GM18870 (cell line): ENCODE data around the gene KCNJ18.
"Not testable (repeated sequence)": the region's sequence is repeated elsewhere in the genome, so short reads cannot be mapped to it uniquely, and the experiment has no call there.

Experiments
- ATAC-seq: cut with Tn5 transposase; IDR thresholded peaks from one replicate; pipeline ENCODE4 v1.9.1; 2021; ENCODE audit warnings: moderate library complexity; ENCODE audit not compliant: unreplicated experiment

Gene KCNJ18

DNA sequence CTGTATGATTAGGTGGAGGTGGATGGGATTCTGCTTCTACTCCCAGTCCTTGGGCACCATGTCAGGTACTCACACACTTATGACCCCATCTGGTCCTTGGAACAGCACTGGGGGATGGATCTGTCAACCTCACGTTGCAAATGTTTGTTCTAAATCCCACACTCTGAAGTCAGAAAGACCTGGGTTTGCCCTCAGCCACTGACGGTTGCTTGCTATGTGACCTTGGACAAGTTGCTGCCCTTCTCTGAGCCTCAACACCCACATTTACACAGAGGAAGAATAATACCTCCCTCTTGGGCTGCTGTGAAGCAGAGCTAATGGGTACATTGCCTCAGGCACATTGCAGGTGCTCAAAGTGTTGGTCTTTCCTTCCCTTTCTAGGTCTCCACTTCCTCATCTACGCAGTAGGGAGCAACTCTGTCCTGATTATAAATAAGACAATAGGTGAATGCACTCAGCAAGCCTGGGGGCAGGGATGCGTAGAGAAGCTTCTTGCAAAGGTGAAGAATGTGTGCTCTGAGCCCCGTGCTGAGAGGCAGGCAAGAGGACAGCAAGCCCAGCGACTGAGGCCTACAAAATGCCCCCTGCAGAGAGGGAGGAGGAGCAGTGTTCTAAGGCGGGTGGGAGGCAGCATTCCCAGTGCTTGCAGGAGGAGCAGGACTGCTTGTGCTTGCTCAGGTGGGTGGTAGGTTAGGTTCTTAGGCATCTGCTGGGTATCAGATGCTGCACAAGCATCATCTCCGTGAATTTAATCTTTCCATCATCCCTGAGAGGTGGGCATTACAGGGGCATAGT, 21.8 kb upstream of the KCNJ18 start:
- not testable (repeated sequence) for ATAC-seq

DNA sequence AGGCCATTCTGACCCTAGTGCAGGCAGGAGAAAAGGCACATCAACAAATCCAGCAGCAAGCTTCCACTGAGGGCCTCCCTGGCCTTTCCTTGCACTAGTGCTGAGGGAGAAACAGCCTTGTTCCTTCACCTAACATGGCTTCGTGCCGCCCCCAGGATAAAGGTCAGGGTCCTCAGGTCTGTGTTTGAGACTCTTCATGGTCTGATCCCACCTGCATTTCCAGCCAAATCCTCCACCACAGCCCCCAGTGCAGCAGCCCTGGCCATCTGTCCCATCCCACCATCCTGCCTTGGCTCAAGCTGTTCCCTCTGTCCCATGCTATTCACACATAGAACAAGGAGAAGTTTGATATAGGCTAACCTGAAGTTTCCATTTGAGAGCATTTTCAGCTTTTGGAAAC, 20.9 kb upstream of the KCNJ18 start:
- ATAC-seq = not testable (repeated sequence)

DNA sequence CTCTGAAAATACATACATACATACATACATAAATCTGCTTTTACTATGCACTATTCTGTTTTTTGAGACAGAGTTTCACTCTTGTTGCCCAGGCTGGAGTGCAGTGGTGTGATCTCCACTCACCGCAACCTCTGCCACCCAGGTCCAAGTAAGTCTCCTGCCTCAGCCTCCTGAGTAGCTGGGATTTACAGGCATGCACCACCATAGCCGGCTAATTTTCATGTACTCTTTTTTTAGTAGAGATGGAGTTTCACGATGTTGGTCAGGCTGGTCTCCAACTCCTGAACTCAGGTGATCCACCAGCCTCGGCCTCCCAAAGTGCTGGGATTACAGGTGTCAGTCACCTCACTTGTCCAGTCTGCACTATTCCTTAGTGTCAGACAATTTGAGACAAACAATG, 20.5 kb upstream of the KCNJ18 start:
- not testable (repeated sequence) for ATAC-seq

DNA sequence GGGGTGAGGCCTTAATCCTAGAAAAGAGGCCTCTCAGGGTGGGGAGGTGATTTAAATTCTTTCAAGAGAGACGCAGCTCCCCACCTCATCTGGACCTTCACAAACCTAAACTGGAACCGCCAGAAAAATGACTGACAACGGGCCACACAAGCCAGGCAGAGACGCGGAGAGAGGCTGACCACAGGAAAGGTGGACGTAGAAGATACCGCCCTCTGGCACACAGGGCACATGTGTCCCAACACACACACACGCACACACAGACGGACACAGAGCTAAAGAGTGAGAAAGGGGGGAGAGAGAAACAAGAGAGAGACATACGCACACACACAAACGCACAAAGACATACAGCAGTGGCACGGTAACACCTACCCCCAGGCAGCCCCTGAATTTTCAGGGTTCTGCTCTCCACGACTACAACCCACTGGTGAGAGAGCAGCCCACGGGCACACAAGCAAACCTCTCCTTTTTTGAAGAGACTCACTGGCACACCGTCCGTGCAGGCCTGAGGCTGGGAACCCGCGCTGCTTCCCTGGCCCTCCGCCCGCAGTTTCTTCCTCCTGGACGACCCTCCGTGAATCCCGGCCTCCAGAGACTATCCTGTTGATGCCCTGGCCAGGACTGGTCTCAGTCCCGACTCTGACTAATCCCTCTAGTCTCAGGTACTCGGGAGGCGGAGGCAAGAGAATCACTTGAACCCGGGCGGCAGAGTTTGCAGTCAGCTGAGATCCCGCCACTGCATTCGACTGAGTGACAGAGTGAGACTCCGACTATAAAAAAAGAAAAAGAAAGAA, 18.7 kb upstream of the KCNJ18 start:
- not testable (repeated sequence) for ATAC-seq

DNA sequence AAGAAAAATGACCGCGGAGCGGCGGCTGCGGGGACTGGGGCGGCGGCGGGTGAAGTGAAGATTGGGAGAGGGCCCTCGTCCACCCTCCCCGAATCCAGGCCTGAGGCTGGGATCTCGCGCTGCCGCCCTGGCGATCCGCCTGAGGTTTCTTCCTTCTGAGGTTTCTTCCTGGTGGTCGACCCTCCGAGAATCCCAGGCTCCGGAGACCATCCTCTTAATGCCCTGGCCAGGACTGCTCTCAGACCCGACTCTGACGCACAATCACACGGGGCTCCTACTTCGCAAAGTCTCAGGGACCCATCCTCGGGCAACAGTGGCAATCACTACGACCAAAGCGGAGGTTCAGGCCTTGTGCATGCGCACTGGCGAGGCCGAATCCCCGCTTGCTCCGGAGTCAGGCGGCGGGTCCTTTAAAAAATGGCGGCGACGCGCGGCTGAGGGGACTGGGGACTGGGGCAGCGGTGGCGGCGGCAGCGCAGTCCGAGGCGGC, 18.0 kb upstream of the KCNJ18 start:
- ATAC-seq = no peak

DNA sequence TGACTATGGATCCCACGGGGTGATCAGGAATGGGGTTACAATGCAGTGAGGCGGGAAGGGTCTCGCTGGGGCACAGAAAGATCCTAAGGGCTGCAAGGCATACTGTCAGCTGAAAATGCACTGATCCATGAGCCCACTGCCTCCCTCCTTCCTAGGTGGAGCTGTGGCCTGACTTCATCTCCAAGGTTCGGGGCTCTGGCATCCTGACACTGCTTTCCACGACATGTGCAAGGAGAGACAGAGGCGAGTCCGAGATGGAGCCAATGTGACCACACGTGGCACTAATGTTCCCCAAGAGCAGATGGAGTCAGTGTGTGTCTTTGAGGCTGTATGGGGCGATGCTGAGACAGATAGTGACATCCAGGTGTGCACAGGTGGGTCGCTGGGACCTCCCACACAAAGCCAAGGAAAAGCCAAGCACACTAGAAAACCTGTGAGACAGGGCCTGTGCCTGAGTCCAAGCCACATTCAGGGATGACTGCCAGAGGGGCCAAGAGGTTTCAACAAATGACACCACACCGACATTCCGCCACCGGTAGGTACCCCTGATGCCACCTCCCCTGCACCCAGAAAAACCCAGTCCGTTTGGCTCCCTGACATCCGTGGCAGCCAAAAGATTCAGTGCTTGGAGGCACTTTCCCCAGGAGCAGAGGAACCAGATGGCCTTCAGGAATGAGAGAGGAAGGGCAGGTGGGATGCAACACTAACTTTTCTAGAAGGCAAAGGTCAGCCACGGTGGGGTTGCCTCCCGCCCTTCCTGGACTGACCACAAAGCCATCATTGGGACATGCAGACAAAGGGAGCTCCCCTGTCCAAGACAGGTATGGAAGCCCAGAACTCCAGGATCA, 17.2 kb upstream of the KCNJ18 start:
- ATAC-seq = not testable (repeated sequence)

DNA sequence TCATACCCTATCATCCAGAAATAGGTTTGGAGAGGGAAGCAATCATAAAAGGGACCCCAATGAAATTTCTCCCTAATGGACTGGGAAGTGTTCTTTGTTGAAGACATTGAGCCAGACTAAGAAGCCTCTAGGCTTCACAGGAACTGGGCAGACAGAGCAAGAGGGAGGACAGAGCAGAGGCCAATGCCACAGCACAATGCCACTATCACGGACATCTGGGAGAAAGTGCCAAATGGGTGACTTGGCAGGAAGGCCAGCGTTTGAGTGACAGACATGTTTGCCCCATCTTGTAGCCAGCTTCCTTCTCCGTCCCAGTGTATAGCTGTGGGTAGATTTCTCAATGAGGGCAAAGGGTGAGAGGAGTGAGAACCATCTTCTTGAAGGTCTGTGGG, 16.6 kb upstream of the KCNJ18 start:
- not testable (repeated sequence) for ATAC-seq

DNA sequence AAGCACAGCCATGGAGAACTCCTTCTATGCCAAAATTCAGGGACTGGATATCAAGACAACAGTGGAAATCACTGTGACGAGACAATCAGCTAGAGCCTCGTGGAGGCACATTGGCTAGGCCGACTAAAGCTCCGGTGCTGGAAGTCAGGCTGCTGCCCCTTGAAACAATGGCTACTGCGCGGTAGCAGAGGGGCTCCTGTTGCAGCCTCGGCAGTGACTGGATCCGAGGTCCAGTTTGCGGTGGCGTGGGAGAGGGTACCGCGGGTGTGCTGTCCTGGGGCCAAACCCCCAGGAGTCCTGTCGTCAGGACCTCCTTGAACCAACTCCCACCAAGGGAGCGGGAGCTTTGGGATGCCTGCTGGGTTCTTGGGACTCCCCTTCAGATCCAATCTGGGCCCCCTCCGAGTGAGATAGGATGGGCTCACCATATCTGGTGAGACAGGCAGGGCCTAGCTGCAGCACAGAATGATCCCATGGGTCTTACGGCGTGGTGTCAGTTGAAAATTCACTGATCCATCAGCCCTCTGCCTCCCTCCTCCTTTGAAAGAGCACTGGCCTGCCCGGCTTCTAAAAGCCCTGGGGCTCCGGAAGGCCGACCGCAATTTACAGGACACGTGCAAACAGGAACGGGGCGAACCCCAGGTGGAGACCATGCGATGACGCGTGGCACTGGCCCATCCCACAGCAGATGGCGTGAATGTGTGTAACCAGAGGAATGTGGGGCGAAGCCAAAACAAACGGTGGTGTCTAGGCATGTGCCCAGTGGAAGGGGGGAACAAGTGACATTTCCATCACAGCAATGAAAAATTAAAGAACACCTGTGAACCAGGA, 15.8 kb upstream of the KCNJ18 start:
- ATAC-seq = no peak

DNA sequence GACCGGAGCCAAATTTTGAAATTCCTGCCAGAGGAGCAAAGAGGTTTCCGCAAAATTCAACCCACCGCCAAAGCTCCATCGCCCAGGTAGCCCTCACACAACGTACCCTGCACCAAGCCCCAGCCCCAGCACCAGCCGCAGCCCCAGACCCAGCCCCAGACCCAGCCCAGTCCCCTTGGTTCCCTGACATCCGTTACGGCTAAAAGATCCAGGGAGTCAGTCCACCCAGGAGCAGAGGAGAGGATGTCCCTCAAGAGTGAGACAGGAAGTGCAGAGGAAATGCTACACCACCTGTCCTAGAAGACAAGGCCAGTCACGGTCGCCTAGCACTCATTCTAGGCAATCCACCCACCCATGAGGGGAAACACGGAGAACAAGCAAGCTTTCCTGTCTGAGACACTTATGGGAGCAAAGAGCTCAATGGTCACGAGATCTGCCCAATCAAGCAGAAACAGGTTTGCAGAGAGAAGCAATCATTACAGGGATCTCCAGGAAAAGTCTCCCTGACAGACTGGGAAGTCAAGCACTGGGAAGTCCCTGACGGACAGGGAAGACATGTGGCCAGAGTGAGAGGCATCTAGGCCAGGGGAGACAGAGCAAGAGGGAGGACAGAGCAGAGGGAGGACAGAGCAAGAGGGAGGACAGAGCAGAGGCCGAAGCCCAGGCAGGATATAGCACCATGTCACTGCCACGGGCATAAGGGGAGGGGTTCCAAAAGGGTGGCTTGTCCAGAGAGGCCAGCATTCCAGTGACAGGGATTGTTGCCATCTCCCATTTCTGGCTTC, 15.0 kb upstream of the KCNJ18 start:
- no peak for ATAC-seq

DNA sequence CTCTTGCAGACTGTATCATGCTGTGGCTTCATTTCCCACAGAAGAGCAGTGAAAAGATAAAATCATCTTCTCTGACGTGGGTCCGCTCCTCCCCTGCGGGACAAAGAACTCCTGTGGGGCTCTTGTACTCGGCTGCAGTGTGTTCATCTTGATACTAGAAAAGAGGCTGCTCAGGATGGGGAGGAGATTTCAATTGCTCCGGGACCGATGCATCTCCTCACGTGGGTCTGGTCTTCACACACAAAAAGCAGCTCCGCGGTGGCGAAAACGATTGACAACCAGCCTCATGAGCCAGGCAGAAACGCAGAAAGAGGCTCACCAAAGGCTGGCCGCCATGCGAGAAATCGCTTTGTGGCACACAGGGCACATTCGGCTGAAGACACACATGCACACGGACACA, 14.4 kb upstream of the KCNJ18 start:
- no peak for ATAC-seq

DNA sequence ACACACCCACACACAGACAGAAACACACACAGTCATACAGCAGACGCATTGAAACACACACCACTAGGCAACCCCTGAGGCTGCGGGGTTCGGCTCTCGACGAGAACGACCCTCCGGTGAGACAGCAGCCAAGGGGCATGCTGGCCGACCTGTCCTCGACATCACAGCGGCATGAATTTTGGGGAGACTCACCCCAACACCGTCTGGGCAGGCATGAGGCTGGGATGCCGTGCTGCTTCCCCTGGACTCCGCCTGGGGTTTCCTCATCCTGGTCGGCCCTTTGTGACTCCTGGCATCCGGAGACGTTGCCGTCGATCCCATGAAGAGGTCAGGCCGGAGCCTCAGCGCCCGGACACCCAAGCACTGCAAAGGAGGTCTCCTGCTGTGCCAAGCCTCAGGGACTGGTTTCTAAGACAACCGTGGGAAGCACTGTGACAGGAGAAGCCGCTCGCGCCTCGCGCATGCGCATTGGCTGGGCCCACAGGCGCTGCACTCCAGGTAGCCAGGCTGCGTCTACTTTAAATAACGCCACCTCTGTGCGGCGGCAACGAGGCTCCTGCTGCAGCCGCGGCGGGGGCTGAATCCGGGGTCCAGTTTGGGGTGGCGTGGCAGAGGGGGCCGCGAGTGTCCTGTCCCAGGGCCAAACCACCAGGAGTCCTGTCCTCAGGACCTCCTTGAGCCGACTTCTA, 13.8 kb upstream of the KCNJ18 start:
- no peak for ATAC-seq

DNA sequence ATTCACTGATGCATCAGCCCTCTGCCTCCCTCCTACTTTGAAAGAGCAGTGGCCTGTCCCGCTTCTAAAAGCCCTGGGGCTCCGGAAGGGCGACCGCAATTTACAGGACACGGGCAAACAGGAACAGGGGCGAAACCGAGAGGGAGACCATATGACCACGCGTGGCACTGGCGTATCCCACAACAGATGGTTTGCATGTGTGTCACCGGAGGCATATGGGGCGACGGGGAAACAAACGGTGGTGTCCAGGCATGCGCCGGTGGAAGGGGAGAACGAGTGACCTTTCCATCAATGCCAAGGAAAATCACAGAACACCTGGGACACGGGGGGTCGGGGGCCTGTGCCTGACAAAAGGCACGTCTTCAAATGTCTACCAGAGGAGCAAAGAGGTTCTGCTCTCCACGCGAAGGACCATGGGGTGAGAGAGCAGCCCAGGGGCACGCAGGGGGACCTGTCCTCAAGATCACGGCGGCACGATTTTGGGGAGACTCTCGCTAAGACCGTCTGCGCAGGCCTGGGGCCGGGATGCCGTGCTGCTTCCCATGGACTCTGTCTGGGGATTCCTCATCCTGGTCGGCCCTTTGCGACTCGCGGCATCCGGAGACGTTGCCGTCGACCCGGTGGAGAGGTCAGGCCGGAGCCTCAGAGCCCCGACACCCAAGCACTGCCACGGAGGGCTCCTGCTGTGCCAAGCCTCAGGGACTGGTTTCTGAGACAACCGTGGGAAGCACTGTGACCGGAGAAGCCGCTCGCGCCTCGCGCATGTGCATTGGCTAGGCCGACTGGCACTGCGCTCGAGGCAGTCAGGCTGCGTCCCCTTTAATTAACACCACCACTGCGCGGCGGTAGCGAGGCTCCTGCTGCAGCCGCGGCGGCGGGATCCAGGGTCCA, 12.8 kb upstream of the KCNJ18 start:
- no peak for ATAC-seq

DNA sequence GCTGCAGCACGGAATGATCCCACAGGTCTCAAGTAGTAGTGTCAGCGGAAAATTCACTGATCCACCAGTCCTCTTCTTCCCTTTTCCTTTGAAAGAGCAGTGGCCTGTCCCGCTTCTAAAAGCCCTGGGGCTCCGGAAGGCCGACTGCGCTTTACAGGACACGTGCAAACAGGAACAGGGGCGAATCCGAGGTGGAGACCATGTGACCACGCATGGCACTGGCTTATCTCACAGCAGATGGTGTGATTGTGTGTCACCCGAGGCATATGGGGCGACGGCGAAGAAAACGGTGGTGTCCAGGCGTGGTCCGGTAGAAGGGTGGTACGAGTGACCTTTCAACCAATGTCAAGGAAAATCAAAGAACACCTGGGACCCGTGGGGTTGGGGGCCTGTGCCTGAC, 12.0 kb upstream of the KCNJ18 start:
- no peak for ATAC-seq

DNA sequence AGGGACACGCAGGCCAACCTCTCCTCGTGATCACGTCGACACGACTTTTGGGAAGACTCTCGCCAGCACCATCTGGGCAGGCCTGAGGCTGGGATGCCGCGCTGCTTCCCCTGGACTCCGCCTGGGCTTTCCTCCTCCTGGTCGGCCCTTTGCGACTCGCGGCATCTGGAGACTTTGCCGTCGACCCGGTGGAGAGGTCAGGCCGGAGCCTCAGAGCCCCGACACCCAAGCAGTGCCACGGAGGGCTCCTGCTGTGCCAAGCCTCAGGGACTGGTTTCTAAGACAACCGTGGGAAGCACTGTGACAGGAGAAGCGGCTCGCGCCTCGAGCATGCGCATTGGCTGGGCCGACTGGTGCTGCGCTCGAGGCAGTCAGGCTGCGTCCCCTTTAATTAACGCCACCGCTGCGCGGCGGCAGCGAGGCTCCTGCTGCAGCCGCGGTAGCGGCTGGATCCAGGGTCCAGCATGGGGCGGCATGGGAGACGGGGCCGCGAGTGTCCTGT, 11.4 kb upstream of the KCNJ18 start:
- not testable (repeated sequence) for ATAC-seq

DNA sequence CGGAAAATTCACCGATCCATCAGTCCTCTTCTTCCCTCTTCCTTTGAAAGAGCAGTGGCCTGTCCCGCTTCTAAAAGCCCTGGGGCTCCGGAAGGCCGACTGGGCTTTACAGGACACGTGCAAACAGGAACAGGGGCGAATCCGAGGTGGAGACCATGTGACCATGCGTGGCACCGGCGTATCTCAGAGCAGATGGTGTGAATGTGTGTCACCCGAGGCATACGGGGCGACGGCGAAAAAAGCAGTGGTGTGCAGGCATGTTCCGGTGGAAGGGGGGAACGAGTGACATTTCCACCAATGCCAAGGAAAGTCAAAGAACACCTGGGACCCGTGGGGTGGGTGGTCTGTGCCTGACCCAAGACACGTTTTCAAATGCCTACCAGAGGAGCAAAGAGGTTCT, 10.7 kb upstream of the KCNJ18 start:
- not testable (repeated sequence) for ATAC-seq

DNA sequence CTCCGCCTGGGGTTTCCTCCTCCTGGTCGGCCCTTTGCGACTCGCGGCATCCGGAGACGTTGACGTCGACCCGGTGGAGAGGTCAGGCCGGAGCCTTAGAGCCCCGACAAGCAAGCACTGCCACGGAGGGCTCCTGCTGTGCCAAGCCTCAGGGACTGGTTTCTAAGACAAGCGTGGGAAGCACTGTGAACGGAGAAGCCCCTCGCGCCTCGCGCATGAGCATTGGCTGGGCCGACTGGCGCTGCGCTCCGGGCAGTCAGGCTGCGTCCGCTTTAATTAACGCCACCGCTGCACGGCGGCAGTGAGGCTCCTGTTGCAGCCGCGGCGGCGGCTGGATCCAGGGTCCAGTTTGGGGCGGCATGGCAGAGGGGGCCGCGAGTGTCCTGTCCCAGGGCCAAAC, 10.2 kb upstream of the KCNJ18 start:
- ATAC-seq = not testable (repeated sequence)

DNA sequence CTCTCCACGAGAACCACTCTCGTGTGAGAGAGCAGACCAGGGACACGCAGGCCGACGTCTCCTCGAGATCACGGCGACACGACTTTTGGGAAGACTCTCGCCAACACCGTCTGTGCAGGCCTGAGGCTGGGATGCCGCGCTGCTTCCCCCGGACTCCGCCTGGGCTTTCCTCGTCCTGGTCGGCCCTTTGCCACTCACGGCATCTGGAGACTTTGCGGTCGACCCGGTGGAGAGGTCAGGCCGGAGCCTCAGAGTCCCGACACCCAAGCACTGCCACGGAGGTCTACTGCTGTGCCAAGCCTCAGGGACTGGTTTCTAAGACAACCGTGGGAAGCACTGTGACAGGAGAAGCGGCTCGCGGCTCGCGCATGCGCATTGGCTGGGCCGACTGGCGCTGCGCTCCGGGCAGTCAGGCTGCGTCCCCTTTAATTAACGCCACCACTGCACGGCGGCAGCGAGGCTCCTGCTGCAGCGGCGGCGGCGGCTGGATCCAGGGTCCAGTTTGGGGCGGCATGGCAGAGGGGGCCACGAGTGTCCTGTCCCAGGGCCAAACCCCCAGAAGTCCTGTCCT, 9.1 kb upstream of the KCNJ18 start:
- not testable (repeated sequence) for ATAC-seq
